Esophagus squamous epithelium (tissue), 5 donors: ENCODE data around the gene STEAP3. TPM values are rescaled to one million over a fixed set of nuclear protein-coding genes. Genes with fewer than 3 reads are reported as not detected.

Experiments used
- DNase-seq: peaks from one replicate; lab custom pipeline; 2025; lab: John Stamatoyannopoulos, UW
- H3K27ac ChIP-seq, 4 donors: fragments of 200-600 bp; sonication (generic); one replicate each; pipeline ENCODE4 v1.5.1; 2016 to 2019; ENCODE audit warnings: mild to moderate bottlenecking in 1 of 4
- H3K27me3 ChIP-seq, 4 donors: fragments of 200-600 bp; sonication (generic); 1 replicate in 3 of 4; 2 replicates in 1 of 4; pipeline versions ENCODE4 v1.5.1 to v1.6.0; 2017 to 2021; ENCODE audit warnings: antibody characterized with exemption in 1 of 4
- H3K36me3 ChIP-seq, 3 donors: fragments of 200-600 bp; sonication (generic); one replicate each; pipeline ENCODE4 v1.5.1; 2016 to 2019
- H3K4me1 ChIP-seq, 3 donors: fragments of 200-600 bp; sonication (generic); one replicate each; pipeline ENCODE4 v1.5.1; 2017 to 2019
- H3K4me3 ChIP-seq, 4 donors: fragments of 200-600 bp; sonication (generic); 1 replicate in 3 of 4; 2 replicates in 1 of 4; pipeline ENCODE4 v1.5.1; 2016 to 2019; ENCODE audit warnings: mild to moderate bottlenecking in 2 of 4, moderate library complexity in 1 of 4
- H3K9me3 ChIP-seq, 3 donors: fragments of 200-600 bp; sonication (generic); one replicate each; pipeline ENCODE4 v1.5.1; 2016 to 2019
- CTCF ChIP-seq, 6 experiments: fragments of 450-650 bp in 4 of 6; fragments of 200-600 bp in 2 of 6; sonication (generic) in 2 of 6; IDR thresholded peaks; one replicate each; pipeline ENCODE4 v1.5.1; 2016 to 2019; ENCODE audit warnings: antibody characterized with exemption in 6 of 6, mild to moderate bottlenecking in 4 of 6, moderate library complexity in 4 of 6
- POLR2A ChIP-seq, 4 donors: fragments of 450-650 bp; IDR thresholded peaks; one replicate each; pipeline ENCODE4 v1.6.1; 2017; ENCODE audit warnings: antibody characterized with exemption in 4 of 4, mild to moderate bottlenecking in 4 of 4, moderate library complexity in 3 of 4
- WGBS, 2 donors: methylation state at CpG; one replicate each; pipeline ENCODE4 v1.1.5; 2018; 5-methylcytosine and 5-hydroxymethylcytosine counted together
- intact Hi-C: fragments of 100-400 bp; cut with DNase I; formaldehyde crosslinking; loops from one replicate; pipeline ENCODE4 v1.15.0; 2022
- total RNA-seq, 4 donors: library from RNA; depleted of rRNA; stranded (reverse); fragments of >200 nt; gene quantifications; one replicate each; pipeline ENCODE4 v1.1.0, GENCODE V29; 2016
- donor health status: DM: yes; HTN: yes; CAD: no.

Gene STEAP3
- total RNA-seq, 4 donors from 2014 or later = 18.1 to 28.8 (median 25.7) TPM

GRCh38 chr2:119256582-119256921 lies 32.9 kb downstream of the STEAP3 start:
- WGBS, 2 donors = 81 to 91% methylated on average over 2 of the region's 2 CpGs
- Histone ChIP-seq H3K4me3 (no peak overlapping the region), H3K36me3 (peaks cover 0 to 58% (median 3%) of the 10 kb centered on the region in 3 donors), H3K27ac (no peak overlapping the region), H3K4me1 (peaks cover 4 to 20% (median 12%) of the 10 kb centered on the region in 3 donors), H3K27me3 (no peaks in the 10 kb centered on the region), H3K9me3 (no peaks in the 10 kb centered on the region)
- DNase-seq = no peak
- intact Hi-C loops = no loop called here
- TF ChIP-seq POLR2A (IDR thresholded peaks at IDR 0.05) (no peak), CTCF (IDR thresholded peaks at IDR 0.05) (no peak)

GRCh38 chr2:119257198-119257597 lies 33.6 kb downstream of the STEAP3 start:
- no peak for TF ChIP-seq POLR2A (IDR thresholded peaks at IDR 0.05)
- TF ChIP-seq CTCF (IDR thresholded peaks at IDR 0.05) = no peak
- no peak for DNase-seq
- Histone ChIP-seq H3K27ac (no peak overlapping the region), H3K9me3 (no peaks in the 10 kb centered on the region), H3K4me1 (peaks cover 4 to 16% (median 10%) of the 10 kb centered on the region in 3 donors), H3K36me3 (peaks cover 0 to 58% (median 3%) of the 10 kb centered on the region in 3 donors), H3K4me3 (no peak overlapping the region), H3K27me3 (no peaks in the 10 kb centered on the region)
- 92 to 96% methylated on average over 9 of the region's 9 CpGs for WGBS, 2 donors
- intact Hi-C loops = no loop called here

GRCh38 chr2:119259296-119259860 lies 35.7 kb downstream of the STEAP3 start:
- H3K36me3 ChIP-seq = peaks cover 0 to 73% (median 3%) of the 10 kb centered on the region in 3 donors
- TF ChIP-seq CTCF (IDR thresholded peaks at IDR 0.05) (no peak), POLR2A (IDR thresholded peaks at IDR 0.05) (no peak)
- no peaks in the 10 kb centered on the region for H3K4me1 ChIP-seq
- no peaks in the 10 kb centered on the region for H3K9me3 ChIP-seq
- no peak overlapping the region for H3K27ac ChIP-seq
- intact Hi-C loops = no loop called here
- 80 to 90% methylated on average over 2 to 3 of the region's 5 CpGs for WGBS, 2 donors
- DNase-seq = no peak
- H3K4me3 ChIP-seq = no peak overlapping the region
- no peaks in the 10 kb centered on the region for H3K27me3 ChIP-seq

- no peaks in the 10 kb centered on the region for H3K9me3 ChIP-seq
- TF ChIP-seq POLR2A (IDR thresholded peaks at IDR 0.05) (no peak), CTCF (IDR thresholded peaks at IDR 0.05) (no peak)
- 71 to 85% methylated on average over 8 to 11 of the region's 11 CpGs for WGBS, 2 donors
- H3K4me3 ChIP-seq = no peak overlapping the region
- no peaks in the 10 kb centered on the region for H3K27me3 ChIP-seq
- intact Hi-C loops = no loop called here
- no peak for DNase-seq
- H3K4me1 ChIP-seq = no peaks in the 10 kb centered on the region
- H3K27ac ChIP-seq = no peak overlapping the region
- H3K36me3 ChIP-seq = peaks cover 0 to 69% (median 3%) of the 10 kb centered on the region in 3 donors
These were observed 37.2 kb downstream of the STEAP3 start for GRCh38 chr2:119260646-119261492.
